ENCODE measurements around the gene ZSWIM5. TPM values are rescaled to one million over a fixed set of nuclear protein-coding genes. Genes with fewer than 3 reads are reported as not detected.
A peak's percentile ranks its signal among the peaks of the same experiment; 100 is the strongest.
"Not testable (repeated sequence)": the region's sequence is repeated elsewhere in the genome, so short reads cannot be mapped to it uniquely, and the experiment has no call there.

ZSWIM5 gene
- total RNA-seq, 1 donor from 2014 or later, result 0.05 TPM

DNA sequence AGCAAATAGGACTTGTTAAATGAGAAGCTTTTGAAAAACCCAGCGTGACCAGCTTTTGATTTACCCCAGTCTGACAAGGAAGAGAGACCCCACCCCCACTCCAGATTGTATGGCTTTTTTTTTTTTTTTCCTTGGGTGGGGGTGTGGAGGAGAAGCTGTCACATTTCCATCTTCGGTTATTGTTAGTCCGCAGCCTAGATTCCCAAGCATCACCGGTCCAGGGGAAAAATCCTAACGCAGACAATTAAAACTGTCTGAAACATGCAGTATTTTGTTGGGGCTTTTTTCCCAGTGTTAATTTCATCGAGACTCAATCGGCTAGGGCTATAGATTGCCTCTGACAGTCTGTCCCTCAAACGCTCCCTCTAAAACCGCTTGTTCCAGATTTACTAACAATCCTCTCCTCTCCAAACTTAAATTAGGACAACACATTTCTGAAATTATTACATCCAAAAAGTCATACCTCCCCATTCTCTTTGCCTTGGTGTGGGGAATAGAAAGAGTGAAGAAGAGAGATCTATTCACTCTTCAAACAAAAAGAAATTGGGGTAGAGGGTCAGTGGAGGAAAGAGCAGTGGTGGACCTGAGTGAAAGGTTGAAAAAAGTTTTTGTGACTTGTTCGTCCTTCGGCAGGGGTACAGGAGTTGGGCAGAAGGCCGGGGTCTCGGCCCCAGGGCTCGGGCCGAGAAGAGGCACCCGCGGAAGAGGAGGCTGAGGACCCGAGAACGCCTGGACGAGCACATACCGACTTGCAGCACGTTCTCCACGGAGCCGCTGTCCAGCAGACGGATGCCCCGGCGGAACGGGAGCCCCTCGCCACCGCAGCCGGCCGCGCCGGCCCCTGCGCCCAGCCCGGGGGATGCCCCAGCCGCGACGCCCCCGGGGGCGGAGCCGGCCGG, 1.1 kb downstream of the ZSWIM5 start:
- DNase-seq (ENCODE audit: low read depth), result peak; percentile 13

DNA sequence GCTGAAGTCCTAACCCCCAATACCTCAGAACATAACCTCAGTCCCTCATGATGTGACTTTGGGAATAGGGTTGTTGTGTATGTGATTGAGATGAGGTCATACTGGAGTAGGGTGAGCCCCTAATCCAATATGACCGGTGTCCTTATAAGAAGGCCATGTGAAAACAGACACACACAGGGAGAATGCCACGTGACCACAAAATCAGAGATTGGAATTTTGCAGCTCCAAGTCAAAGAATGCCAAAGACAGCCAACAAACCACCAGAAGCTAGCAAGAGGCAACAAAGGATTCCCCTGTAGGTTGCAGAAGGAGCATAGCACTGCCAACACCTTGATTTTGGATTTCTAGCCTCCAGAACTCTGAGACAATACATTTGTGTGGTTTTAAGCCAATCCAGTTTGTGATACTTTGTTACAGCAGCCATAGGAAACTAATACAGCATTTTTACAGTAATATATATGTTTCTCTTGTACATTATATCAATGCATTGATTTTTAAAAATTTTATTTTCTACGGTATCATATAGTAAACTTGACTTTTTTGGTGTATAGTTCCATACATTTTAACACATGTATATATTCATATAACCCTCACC, 5.4 kb downstream of the ZSWIM5 start:
- DNase-seq (ENCODE audit: low read depth), result no peak

DNA sequence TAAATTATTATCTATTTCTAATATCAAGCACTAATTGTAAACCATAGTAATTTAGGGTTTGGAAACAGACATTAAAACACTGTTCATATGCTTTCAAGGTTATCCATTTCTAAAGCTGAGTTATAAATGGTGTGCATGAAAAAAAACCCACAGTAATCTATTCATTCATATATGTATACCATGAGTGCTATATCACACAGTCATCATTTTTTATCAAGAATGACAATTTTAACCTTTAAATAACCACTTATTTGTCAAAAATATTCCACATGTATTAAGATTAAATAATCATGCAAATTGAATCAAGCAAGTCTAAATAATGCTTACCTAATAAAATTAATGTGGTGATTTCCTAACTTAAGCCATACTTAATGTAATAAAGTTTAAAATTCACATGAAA, 6.0 kb downstream of the ZSWIM5 start:
- DNase-seq (ENCODE audit: low read depth), result no peak

DNA sequence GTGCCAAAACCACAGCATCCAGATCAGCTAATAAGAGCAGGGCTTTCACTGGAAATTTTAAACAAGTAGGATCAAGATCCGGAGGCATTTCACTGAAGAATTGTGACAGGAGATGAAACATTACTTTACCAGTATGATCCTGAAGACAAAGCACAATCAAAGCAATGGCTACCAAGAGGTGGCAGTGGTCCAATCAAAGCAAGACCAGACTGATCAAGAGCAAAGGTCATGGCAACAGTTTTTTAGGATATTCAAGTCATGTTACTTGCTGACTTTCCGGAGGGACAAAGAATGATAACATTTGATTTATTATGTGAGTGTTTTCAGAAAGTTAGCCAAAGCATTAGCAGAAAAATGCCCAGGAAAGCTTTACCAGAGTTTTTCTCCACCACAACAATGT, 8.2 kb downstream of the ZSWIM5 start:
- no peak for DNase-seq (ENCODE audit: low read depth)

DNA sequence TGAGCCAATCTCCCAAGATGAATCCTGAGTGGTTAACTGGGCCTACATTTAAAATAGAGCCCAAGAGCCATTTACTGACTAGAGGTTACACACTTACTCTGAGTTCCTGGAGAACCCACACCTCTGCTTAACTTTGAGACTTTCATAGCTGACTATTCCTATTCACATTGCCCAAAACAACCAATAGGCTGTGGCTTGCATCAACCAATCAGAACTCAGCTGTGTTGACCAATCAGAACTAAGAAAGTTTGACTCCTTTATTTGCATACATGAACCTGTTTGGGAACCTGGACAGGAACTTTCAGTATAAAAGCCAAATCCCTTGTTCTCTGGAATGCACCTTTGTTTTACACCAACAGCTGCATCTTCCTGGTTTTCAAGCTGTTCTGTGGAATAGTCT, 9.5 kb downstream of the ZSWIM5 start:
- no peak for DNase-seq (ENCODE audit: low read depth)

DNA sequence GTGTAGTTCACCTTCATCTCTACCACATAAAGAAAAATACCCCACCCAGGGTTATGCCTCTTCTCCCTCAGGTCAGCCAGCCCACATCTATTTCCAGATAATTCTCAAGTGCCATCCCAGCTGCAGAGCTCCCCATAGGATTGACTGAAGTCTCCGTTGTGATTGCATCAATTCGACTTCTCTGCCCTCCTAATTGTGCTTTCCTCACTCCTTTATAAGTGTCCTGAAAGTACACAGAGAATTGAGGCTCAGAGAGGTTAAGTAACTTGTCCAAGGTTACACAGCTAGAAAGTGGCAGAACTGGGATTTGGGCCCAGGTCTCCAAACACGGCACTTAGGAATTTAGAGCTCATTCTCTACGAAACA, 15.0 kb downstream of the ZSWIM5 start:
- no peak for DNase-seq (ENCODE audit: low read depth)

DNA sequence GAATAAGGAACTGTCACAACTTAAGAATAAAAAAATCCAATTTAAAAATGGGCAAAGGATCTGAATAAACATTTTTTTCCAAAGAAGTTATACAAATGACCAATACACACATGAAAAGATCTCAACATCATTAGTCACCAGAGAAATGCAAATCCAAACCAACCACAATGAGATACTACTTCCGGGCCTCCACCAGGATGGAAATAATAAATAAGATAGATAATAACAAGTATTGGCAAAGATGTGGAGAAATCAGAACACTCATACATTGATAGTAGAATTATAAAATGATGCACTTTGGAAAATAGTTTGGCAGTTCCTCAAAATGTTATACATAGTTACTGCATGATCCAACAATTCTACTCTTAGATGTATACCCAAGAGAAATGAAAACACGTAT, 18.7 kb downstream of the ZSWIM5 start:
- no peak for DNase-seq (ENCODE audit: low read depth)

DNA sequence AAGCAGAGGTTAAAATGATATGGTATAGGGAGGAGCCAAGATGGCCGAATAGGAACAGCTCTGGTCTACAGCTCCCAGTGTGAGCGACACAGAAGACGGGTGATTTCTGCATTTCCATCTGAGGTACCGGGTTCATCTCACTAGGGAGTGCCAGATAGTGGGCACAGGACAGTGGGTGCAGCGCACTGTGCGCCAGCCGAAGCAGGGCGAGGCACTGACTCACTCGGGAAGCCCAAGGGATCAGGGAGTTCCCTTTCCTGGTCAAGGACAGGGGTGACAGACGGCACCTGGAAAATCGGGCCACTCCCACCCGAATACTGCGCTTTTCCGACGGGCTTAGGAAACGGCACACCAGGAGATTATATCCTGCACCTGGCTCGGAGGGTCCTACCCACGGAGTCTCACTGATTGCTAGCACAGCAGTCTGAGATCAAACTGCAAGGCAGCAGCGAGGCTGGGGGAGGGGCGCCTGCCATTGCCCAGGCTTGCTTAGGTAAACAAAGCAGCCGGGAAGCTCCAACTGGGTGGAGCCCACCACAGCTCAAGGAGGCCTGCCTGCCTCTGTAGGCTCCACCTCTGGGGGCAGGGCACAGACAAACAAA, 26.4 kb downstream of the ZSWIM5 start:
- DNase-seq (ENCODE audit: low read depth), result not testable (repeated sequence)

DNA sequence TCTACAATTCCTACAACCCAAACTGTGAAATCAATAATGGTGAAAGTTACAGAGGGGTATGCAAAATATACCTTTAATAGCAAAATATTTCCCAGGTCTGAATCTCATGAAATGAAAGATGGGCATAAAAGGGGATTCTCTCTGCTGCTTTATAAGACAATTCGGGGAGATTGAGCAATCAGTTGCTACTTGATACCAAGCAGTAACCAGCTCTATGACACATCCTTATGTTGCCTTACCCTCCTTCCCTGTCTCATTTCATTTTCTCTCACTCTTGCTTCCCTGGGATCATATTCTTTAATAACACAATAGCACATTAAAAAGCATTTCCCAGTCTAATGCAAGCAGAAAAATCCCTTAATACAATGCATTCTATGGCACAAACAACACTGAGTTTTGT, 29.0 kb downstream of the ZSWIM5 start:
- DNase-seq (ENCODE audit: low read depth), result no peak

DNA sequence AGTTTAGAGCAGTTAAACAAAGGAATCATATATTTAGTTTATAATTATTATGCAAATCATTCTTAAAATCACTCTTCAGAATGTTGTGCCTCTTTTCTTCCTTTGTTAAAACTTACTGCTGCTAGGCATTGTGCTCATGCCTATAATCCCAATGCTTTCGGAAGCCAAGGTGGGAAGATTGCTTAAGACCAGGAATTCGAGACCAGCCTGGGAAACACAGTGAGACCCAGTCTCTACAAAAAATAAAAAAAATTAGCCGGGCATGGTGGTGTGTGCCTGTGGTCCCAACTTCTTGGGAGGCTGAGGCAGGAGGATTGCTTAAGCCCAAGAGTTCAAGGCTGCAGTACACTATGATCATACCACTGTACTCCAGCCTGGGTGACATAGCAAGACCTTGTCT, 33.6 kb downstream of the ZSWIM5 start:
- no peak for DNase-seq (ENCODE audit: low read depth)

DNA sequence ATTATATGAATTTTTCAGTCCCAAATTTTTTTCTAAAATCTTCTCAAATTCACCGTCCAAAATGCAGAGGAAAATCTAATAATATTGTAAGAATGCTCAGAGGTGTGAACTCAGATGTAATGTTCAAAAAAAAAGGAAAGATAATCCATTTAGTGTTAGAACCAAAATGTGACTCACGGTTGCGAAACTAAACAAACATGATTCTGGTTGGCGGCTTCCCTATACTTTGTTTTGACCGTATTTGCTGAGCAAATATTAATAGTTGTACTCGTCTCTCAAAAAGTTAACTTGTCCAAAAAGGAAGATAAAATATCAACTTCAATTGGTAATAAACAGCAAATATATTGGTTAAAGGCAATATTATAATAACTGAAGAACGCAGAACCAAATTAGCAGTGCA, 34.4 kb downstream of the ZSWIM5 start:
- no peak for DNase-seq (ENCODE audit: low read depth)

DNA sequence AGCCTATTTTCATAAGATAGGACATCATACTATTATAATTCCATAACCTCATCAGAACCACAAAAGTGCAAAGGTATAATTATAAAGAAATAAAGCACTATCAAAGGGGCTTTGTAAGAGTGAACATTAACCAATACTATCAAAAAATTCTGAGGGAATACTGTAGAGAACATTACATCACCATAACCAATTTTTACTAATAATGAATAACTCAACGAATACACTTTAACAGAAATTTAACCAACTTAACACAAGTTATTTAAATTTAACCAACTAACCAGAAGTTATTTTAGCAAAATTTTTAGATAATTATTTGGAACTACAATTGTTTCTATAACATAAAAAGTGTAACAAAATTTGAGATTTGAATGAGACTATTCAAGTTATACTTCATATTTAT, 34.8 kb downstream of the ZSWIM5 start:
- no peak for DNase-seq (ENCODE audit: low read depth)

DNA sequence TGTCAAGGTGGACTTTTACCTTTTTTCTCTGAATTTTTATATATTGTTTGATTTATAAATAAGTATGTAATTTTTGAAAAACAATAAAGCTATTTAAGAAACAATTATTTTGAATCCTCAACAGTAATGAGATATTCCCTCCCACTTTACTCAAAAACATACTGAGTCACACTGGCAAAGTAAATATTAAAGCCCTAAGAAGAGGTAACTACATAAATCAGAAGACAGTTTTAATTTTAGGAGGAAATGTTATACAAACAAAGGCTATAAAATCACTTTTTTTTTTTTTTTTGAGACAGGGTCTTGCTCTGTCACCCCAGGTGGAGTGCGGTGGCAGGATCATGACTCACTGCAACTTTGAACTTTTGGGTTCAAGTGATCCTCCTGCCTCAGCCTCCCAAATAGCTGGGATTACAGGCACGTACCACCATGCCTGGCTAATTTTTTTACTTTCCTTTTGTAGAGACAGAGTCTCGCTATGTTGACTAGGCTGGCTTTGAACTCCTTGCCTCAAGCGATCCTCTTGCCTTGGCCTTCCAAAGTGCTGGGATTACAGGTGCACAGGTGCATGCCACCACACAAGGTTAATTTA, 36.2 kb downstream of the ZSWIM5 start:
- no peak for DNase-seq (ENCODE audit: low read depth)

DNA sequence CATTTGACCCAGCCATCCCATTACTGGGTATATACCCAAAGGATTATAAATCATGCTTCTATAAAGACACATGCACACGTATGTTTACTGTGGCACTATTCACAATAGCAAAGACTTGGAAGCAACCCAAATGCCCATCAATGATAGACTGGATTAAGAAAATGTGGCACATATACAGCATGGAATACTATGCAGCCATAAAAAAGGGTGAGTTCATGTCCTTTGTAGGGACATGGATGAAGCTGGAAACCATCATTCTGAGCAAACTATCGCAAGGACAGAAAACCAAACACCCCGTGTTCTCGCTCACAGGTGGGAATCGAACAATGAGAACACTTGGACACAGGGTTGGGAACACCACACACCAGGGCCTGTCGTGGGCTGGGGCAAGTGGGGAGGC, 38.5 kb downstream of the ZSWIM5 start:
- DNase-seq (ENCODE audit: low read depth), result not testable (repeated sequence)

DNA sequence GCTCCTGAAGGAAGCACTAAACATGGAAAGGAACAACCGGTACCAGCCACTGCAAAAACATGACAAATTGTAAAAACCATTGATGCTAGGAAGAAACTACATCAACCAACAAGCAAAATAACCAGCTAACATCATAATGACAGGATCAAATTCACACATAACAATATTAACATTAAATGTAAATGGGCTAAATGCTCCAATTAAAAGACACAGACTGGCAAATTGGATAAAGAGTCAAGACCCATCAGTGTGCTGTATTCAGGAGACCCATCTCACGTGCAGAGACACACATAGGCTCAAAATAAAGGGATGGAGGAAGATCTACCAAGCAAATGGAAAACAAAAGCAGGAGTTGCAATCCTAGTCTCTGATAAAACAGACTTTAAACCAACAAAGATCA, 42.1 kb downstream of the ZSWIM5 start:
- DNase-seq (ENCODE audit: low read depth), result not testable (repeated sequence)

DNA sequence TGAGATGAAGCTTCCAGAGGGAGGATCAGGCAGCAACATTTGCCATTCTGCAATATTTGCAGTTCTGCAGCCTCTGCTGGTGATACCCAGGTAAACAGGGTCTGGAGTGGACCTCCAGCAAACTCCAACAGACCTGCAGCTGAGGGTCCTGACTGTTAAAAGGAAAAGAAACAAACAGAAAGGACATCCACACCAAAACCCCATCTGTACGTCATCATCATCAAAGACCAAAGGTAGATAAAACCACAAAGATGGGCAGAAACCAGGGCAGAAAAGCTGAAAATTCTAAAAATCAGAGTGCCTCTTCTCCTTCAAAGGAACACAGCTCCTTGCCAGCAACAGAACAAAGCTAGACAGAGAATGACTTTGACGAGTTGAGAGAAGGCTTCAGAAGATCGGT, 43.3 kb downstream of the ZSWIM5 start:
- not testable (repeated sequence) for DNase-seq (ENCODE audit: low read depth)

DNA sequence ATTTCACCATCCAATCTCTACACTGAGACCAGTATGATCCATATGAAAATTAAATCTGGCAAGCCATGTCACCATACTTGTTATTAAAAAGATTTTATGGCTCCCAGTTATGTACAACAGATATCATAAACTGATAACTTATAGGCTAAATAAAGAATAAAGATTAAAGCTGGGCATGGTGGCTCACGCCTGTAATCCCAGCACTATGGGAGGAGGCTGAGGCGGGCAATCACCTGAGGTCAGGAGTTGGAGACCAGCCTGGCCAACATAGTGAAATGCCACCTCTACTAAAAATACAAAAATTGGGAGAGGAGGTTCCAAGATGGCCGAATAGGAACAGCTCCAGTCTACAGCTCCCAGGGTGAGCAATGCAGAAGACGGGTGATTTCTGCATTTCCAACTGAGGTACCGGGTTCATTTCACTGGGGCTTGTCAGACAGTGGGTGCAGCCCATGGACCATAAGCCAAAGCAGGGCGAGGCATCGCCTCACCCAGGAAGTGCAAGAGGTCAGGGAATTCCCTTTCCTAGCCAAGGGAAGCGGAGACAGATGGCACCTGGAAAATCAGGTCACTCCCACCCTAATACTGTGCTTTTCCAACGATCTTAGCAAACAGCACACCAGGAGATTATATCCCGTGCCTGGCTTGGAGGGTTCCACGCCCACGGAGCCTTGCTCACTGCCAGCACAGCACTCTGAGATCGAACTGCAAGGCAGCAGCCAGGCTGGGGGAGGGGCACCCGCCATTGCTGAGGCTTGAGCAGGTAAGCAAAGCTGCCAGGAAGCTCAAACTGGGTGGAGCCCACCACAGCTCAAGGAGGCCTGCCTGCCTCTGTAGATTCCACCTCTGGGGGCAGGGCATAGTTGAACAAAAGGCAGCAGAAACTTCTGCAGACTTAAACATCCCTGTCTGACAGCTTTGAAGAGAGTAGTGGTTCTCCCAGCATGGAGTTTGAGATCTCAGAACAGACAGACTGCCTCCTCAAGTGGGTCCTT, 44.1 kb downstream of the ZSWIM5 start:
- DNase-seq (ENCODE audit: low read depth), result not testable (repeated sequence)

DNA sequence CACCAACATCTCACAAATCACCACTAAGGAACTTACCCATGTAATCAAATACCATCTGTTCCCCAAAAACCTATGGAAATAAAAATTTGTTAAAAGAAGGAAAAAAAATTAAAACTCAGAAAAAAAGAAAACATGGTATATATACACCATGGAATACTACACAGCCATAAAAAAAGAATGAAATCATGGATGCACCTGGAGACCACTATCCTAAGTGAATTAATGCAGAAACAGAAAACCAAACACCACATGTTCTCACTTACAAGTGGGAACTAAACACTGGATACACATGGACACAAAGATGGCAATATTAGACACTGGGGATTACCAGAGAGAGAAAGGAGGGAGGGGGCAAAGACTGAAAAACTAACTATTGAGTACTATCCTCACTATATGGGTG, 50.4 kb downstream of the ZSWIM5 start:
- DNase-seq (ENCODE audit: low read depth), result no peak

DNA sequence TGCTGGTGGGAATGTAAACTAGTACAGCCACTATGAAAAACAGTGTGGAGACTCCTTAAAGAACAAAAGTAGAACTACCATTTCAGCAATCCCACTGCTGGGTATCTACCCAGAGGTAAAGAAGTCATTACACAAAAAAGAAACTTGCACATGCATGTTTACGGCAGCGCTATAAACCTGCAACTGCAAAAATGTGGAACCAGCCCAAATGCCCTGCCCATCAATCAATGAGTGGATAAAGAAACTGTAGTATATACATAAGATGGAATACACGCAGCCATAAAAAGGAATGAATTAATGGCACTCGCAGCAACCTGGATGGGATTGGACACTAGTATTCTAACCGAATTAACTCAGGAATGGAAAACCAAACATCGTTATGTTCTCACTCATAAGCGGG, 51.0 kb downstream of the ZSWIM5 start:
- DNase-seq (ENCODE audit: low read depth), result no peak

DNA sequence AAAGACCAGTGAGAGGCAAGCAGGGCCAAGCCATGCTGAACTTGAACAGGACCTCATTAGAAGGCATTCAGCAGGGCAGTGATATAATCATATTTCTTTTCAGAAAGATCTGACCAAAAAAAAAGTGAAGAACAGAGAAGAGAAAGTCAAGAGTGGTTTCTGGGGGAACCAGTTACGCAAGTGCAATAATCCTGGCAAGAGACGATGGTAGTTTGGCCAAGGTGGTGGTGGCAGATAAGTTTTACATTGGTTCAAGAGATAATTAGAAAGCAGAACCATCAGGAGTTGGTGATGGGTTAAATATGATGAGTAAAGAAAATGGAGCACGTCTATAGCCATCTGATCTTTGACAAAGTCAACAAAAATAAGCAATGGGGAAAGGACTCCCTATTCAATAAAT, 54.3 kb downstream of the ZSWIM5 start:
- no peak for DNase-seq (ENCODE audit: low read depth)

Measured in myocyte (in vitro differentiated cells).